ENCODE data around the gene TTLL3. TPM values are rescaled to one million over a fixed set of nuclear protein-coding genes. Genes with fewer than 3 reads are reported as not detected.
A peak's percentile ranks its signal among the peaks of the same experiment; 100 is the strongest.

The TTLL3 gene
- polyA plus RNA-seq, 1 donor (not counting 4 experiments of a cell fraction or from before 2014, with no cell fraction given), result 11.3 TPM

- DNase-seq (ENCODE audit: low read depth, low spot score) (no peak), FAIRE-seq (no peak)
- H2AFZ ChIP-seq (ENCODE audit: control insufficient read depth, low read length), result no peak overlapping the region
- no peak overlapping the region for H3K4me3 ChIP-seq (ENCODE audit: control insufficient read depth in 2 of 3, extremely low read depth in 1 of 3, insufficient read depth in 2 of 3, low read depth in 1 of 3, low read length in 3 of 3)
- no peaks in the 10 kb centered on the region for H3K9me3 ChIP-seq (ENCODE audit: control insufficient read depth, low read depth, low read length)
- no peaks in the 10 kb centered on the region for H4K20me1 ChIP-seq (ENCODE audit: control insufficient read depth, extremely low read depth, insufficient read depth, low read length)
- no peak overlapping the region for H3K4me2 ChIP-seq (ENCODE audit: control insufficient read depth, extremely low read depth, insufficient read depth, low read depth, low read length)
- no peaks in the 10 kb centered on the region for H3K9me1 ChIP-seq (ENCODE audit: control insufficient read depth, extremely low read depth, insufficient read depth, low read length)
- H3K36me3 ChIP-seq (ENCODE audit: control insufficient read depth in 2 of 2, extremely low read depth in 1 of 2, insufficient read depth in 2 of 2, low read length in 2 of 2), result peaks cover 15 to 28% of the 10 kb centered on the region in 2 experiments
- no peaks in the 10 kb centered on the region for H3K27me3 ChIP-seq (ENCODE audit: control insufficient read depth, extremely low read depth, insufficient read depth, low read length)
- dilution Hi-C loops (cut with MboI; ENCODE audit: extremely low pct_ligation_motif_present, low sequenced_read_pairs), result no loop called here
- H3K79me2 ChIP-seq (ENCODE audit: control insufficient read depth, insufficient read depth, low read length), result no peaks in the 10 kb centered on the region
- H3K4me1 ChIP-seq (ENCODE audit: control insufficient read depth, extremely low read depth, insufficient read depth, low read length), result peaks cover 7% of the 10 kb centered on the region
- no peak overlapping the region for H3K27ac ChIP-seq (ENCODE audit: control insufficient read depth, insufficient read depth, low read length)
- no peak overlapping the region for H3K9ac ChIP-seq (ENCODE audit: control insufficient read depth, extremely low read depth, insufficient read depth, low read length)
- TF ChIP-seq EZH2 (IDR thresholded peaks at IDR 0.05; ENCODE audit: low read length) (no peak), CTCF (optimal IDR thresholded peaks at IDR 0.05 in 1 of 3, IDR thresholded peaks at IDR 0.05 in 1 of 3, conservative IDR thresholded peaks at IDR 0.05 in 1 of 3; ENCODE audit: extremely low read depth in 1 of 3, insufficient read depth in 2 of 3, low read length in 3 of 3) (peak; percentile 35 to 58 (median 40))
These were observed 1.6 kb upstream of the TTLL3 start for GRCh38 chr3:9808345-9809037.

GRCh38 chr3:9809239-9809614 lies 835 bp upstream of the TTLL3 start:
- peak overlapping the region; percentile 45 for H2AFZ ChIP-seq (ENCODE audit: control insufficient read depth, low read length)
- no peak for FAIRE-seq
- TF ChIP-seq EZH2 (IDR thresholded peaks at IDR 0.05; ENCODE audit: low read length) (no peak), CTCF (optimal IDR thresholded peaks at IDR 0.05 in 1 of 3, IDR thresholded peaks at IDR 0.05 in 1 of 3, conservative IDR thresholded peaks at IDR 0.05 in 1 of 3; ENCODE audit: extremely low read depth in 1 of 3, insufficient read depth in 2 of 3, low read length in 3 of 3) (no peak)

More at GRCh38 chr3:9809239-9809614, 835 bp upstream of the TTLL3 start:
- Histone ChIP-seq H3K4me2 (ENCODE audit: control insufficient read depth, extremely low read depth, insufficient read depth, low read depth, low read length) (peak overlapping the region; percentile 90), H3K27ac (ENCODE audit: control insufficient read depth, insufficient read depth, low read length) (peak overlapping the region; percentile 53), H3K9ac (ENCODE audit: control insufficient read depth, extremely low read depth, insufficient read depth, low read length) (peak overlapping the region; percentile 55), H3K4me1 (ENCODE audit: control insufficient read depth, extremely low read depth, insufficient read depth, low read length) (peaks cover 7% of the 10 kb centered on the region), H3K9me1 (ENCODE audit: control insufficient read depth, extremely low read depth, insufficient read depth, low read length) (no peaks in the 10 kb centered on the region), H3K4me3 (ENCODE audit: control insufficient read depth in 2 of 3, extremely low read depth in 1 of 3, insufficient read depth in 2 of 3, low read depth in 1 of 3, low read length in 3 of 3) (no peak overlapping the region), H3K9me3 (ENCODE audit: control insufficient read depth, low read depth, low read length) (no peaks in the 10 kb centered on the region), H4K20me1 (ENCODE audit: control insufficient read depth, extremely low read depth, insufficient read depth, low read length) (no peaks in the 10 kb centered on the region), H3K36me3 (ENCODE audit: control insufficient read depth in 2 of 2, extremely low read depth in 1 of 2, insufficient read depth in 2 of 2, low read length in 2 of 2) (peaks cover 10 to 21% of the 10 kb centered on the region in 2 experiments), H3K79me2 (ENCODE audit: control insufficient read depth, insufficient read depth, low read length) (no peaks in the 10 kb centered on the region), H3K27me3 (ENCODE audit: control insufficient read depth, extremely low read depth, insufficient read depth, low read length) (no peaks in the 10 kb centered on the region)
- dilution Hi-C loops (cut with MboI; ENCODE audit: extremely low pct_ligation_motif_present, low sequenced_read_pairs), result no loop called here
- DNase-seq (ENCODE audit: low read depth, low spot score), result no peak
